Measurements from ENCODE around the gene CTH.

The CTH gene

DNA sequence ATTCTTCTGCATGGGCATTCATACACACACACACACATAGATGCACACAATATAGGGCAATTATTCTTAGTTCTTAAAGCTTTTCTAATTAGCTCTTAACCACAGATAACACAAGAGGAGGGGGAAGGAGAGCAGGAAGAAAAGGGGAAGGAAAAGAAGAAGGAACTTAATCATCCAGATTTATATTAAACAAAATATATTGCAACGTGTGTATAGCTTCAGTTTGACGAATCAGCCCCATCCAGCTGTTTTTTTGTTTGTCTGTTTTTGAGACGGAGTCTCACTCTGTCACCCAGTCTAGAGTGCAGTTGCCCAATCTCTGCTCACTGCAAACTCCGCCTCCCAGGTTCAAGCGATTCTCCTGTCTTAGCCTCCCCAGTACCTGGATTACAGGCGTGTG lies 34.9 kb upstream of the CTH start:
- in situ Hi-C loops (cut with HindIII; ENCODE audit: low sequenced_read_pairs): no loop called here
- no peak for TF ChIP-seq CTCF (IDR thresholded peaks at IDR 0.05; ENCODE audit: low read depth, low read length, missing control alignments)
- no peak for DNase-seq (ENCODE audit: low read depth)
- H3K4me3 ChIP-seq (ENCODE audit: low read depth, low read length): no peak overlapping the region

DNA sequence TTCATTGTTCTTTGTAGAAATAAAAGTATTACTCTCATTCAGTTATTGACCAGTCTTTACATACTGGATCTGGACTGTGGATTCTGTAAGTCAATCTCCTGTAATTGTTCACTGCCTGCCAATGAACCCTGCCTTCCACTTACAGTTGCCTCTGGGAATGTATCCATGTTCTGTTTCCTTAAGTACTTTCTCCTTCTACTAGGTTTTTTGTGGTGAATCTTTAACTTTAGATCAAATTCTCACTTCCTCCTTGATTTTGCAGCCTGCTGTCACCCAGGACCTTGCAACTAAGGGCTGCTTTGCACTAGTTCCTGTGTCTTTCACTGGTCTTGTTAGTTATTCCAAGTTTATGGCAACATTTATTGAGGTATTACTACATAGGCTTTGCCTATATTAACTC lies 28.4 kb upstream of the CTH start:
- no peak for TF ChIP-seq CTCF (IDR thresholded peaks at IDR 0.05; ENCODE audit: low read depth, low read length, missing control alignments)
- in situ Hi-C loops (cut with HindIII; ENCODE audit: low sequenced_read_pairs): no loop called here
- no peak overlapping the region for H3K4me3 ChIP-seq (ENCODE audit: low read depth, low read length)
- no peak for DNase-seq (ENCODE audit: low read depth)

DNA sequence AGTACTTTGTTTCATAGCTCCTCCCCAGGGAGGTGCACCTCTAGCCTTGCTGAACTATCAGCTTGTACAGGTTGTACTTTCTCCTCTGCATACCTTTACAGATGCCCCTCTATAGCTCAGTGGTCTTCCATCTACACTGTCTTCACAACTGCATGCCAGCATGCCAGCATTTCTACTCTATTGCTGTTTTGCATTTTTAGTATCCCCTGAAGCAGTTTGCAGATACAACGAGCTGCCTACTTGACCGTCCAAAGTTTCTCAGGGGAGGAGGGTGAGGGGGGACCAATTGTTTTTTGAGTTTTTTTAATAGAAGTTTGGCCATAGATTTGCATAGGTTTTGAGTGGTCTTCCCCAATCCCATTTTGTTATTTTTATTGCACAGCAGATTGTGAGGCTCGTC lies 27.6 kb upstream of the CTH start:
- in situ Hi-C loops (cut with HindIII; ENCODE audit: low sequenced_read_pairs): no loop called here
- no peak for TF ChIP-seq CTCF (IDR thresholded peaks at IDR 0.05; ENCODE audit: low read depth, low read length, missing control alignments)
- no peak overlapping the region for H3K4me3 ChIP-seq (ENCODE audit: low read depth, low read length)
- DNase-seq (ENCODE audit: low read depth): no peak

- H3K4me3 ChIP-seq (ENCODE audit: low read depth, low read length): no peak overlapping the region
- TF ChIP-seq CTCF (IDR thresholded peaks at IDR 0.05; ENCODE audit: low read depth, low read length, missing control alignments): no peak
- no peak for DNase-seq (ENCODE audit: low read depth)
- in situ Hi-C loops (cut with HindIII; ENCODE audit: low sequenced_read_pairs): no loop called here
Measured at GRCh38 chr1:70384542-70384941, 26.5 kb upstream of the CTH start.

- in situ Hi-C loops (cut with HindIII; ENCODE audit: low sequenced_read_pairs): no loop called here
- no peak for TF ChIP-seq CTCF (IDR thresholded peaks at IDR 0.05; ENCODE audit: low read depth, low read length, missing control alignments)
- H3K4me3 ChIP-seq (ENCODE audit: low read depth, low read length): no peak overlapping the region
- DNase-seq (ENCODE audit: low read depth): no peak
Measured at GRCh38 chr1:70385477-70385876, 25.6 kb upstream of the CTH start.

DNA sequence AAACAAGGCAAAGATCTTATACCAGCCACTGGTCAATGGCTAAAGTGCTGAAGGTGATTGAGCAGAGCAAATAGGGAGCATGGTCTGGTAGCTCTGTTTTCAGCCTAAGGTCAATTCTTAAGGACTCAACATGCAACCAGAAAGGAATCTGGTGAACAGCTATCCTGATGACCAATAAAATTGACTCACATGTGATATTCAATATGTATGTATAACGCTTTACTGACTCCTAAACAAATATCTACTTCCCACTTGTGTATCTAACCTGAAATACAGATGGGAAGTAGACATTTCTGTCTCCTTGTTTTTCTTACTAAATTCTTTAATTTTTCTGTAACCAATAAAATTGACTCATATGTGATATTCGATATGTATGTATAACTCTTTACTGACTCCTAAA lies 24.9 kb upstream of the CTH start:
- DNase-seq (ENCODE audit: low read depth): no peak
- in situ Hi-C loops (cut with HindIII; ENCODE audit: low sequenced_read_pairs): no loop called here
- no peak overlapping the region for H3K4me3 ChIP-seq (ENCODE audit: low read depth, low read length)
- TF ChIP-seq CTCF (IDR thresholded peaks at IDR 0.05; ENCODE audit: low read depth, low read length, missing control alignments): no peak

GRCh38 chr1:70387507-70387906 lies 23.6 kb upstream of the CTH start:
- no peak for TF ChIP-seq CTCF (IDR thresholded peaks at IDR 0.05; ENCODE audit: low read depth, low read length, missing control alignments)
- no peak for DNase-seq (ENCODE audit: low read depth)
- in situ Hi-C loops (cut with HindIII; ENCODE audit: low sequenced_read_pairs): no loop called here
- no peak overlapping the region for H3K4me3 ChIP-seq (ENCODE audit: low read depth, low read length)
